Breast epithelium (tissue), 3 donors: Measurements from ENCODE around the gene CIB4.

Experiments used
- POLR2A ChIP-seq: fragments of 450-650 bp; IDR thresholded peaks from one replicate; pipeline ENCODE4 v1.6.1; 2016; ENCODE audit warnings: antibody characterized with exemption, mild to moderate bottlenecking, moderate library complexity
- TF ChIP-seq, protein P1 (sequence below), 3 donors: fragments of 450-650 bp; IDR thresholded peaks; one replicate each; pipeline ENCODE4 v1.5.1; 2016 to 2017; ENCODE audit warnings: antibody characterized with exemption in 3 of 3, mild to moderate bottlenecking in 3 of 3, moderate library complexity in 3 of 3

DNA sequence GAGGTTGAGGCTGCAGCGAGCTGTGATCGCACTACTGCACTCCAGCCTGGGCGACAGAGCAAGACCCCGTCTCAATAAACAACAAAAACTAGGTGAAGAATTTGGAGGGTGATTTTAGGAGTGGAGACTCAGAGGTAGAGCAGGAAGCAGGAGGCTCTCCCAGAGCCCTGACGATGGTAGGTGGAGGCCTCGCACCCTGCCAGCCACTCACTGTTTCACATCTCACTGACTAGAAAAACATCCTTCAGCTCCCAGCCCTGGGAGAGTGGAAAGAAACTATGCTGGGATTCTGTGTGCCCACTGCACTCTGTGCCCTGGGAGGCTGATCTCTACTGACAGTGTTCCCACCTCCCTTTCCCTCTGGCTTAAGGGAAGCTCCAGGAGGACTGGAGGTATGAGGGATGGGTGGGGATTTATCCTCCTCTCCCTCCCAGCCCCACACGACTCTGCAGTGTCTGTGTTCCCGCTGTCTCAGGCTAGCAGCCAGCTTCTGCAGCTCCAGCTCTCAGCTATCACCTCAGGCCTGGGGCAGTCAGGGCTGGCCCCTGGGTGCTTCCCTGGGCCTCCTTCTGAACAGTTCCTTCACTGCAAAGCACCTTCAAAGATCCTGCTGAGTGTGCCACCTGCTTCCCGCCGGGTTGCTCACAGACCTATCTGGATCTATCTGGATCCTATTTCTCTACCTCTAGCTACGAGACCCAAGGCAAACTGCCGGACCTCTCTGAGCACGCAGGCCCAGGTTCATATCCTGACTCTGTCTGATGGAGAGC is 9.6 kb downstream of the CIB4 start:
- TF ChIP-seq, protein P1, sequence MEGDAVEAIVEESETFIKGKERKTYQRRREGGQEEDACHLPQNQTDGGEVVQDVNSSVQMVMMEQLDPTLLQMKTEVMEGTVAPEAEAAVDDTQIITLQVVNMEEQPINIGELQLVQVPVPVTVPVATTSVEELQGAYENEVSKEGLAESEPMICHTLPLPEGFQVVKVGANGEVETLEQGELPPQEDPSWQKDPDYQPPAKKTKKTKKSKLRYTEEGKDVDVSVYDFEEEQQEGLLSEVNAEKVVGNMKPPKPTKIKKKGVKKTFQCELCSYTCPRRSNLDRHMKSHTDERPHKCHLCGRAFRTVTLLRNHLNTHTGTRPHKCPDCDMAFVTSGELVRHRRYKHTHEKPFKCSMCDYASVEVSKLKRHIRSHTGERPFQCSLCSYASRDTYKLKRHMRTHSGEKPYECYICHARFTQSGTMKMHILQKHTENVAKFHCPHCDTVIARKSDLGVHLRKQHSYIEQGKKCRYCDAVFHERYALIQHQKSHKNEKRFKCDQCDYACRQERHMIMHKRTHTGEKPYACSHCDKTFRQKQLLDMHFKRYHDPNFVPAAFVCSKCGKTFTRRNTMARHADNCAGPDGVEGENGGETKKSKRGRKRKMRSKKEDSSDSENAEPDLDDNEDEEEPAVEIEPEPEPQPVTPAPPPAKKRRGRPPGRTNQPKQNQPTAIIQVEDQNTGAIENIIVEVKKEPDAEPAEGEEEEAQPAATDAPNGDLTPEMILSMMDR (IDR thresholded peaks at IDR 0.05) = no peak
- no peak for TF ChIP-seq POLR2A
